ENCODE results near the gene TALDO1. TPM values are rescaled to one million over a fixed set of nuclear protein-coding genes. Genes with fewer than 3 reads are reported as not detected.

TALDO1 gene
- total and polyA plus RNA-seq, 2 of the 8 experiments (the other 6 are each of a cell fraction or from before 2014, with no cell fraction given), result 265 to 308 TPM

GRCh38 chr11:791658-792534 is 44.6 kb downstream of the TALDO1 start (continued):
- TF ChIP-seq CHD7 (IDR thresholded peaks at IDR 0.05; ENCODE audit: insufficient replicate concordance, low read length) (no peak), TBP (IDR thresholded peaks at IDR 0.05; ENCODE audit: low read depth, low read length) (no peak), GABPA (IDR thresholded peaks at IDR 0.05; ENCODE audit: borderline replicate concordance, insufficient read depth, low read length) (no peak), RAD21 (IDR thresholded peaks at IDR 0.05 in 1 of 2, conservative IDR thresholded peaks at IDR 0.05 in 1 of 2; ENCODE audit: low read depth in 2 of 2, low read length in 2 of 2) (no peak), EP300 (IDR thresholded peaks at IDR 0.05; ENCODE audit: borderline replicate concordance in 1 of 2, low read depth in 2 of 2, low read length in 2 of 2) (no peak), RNF2 (IDR thresholded peaks at IDR 0.05; ENCODE audit: borderline replicate concordance, low read depth, low read length, missing control alignments, poor library complexity, severe bottlenecking) (no peak)

All from H1 (cell line).